Measurements from ENCODE around the gene TBC1D9. TPM values are rescaled to one million over a fixed set of nuclear protein-coding genes. Genes with fewer than 3 reads are reported as not detected.
A peak's percentile ranks its signal among the peaks of the same experiment; 100 is the strongest.

Gene TBC1D9
- total RNA-seq, 1 donor from 2014 or later, result 54.2 TPM

GRCh38 chr4:140729344-140730049 lies 26.7 kb downstream of the TBC1D9 start:
- Mint-ChIP-seq H3K9me3 (no peaks in the 10 kb centered on the region), H3K36me3 (no peaks in the 10 kb centered on the region), H3K4me1 (peaks cover 68% of the 10 kb centered on the region), H3K27ac (peak overlapping the region; percentile 96), H3K27me3 (ENCODE audit: low read depth) (no peaks in the 10 kb centered on the region), H3K4me3 (no peak overlapping the region)
- DNase-seq (ENCODE audit: low spot score in 2 of 2, unreplicated experiment in 2 of 2), result no peak
- no peak for TF ChIP-seq CTCF (IDR thresholded peaks at IDR 0.05; ENCODE audit: unreplicated experiment)

GRCh38 chr4:140726776-140727500 lies 29.2 kb downstream of the TBC1D9 start:
- no peak for DNase-seq (ENCODE audit: low spot score in 2 of 2, unreplicated experiment in 2 of 2)
- TF ChIP-seq CTCF (IDR thresholded peaks at IDR 0.05; ENCODE audit: unreplicated experiment), result no peak
- peak overlapping the region; percentile 96 for H3K27ac Mint-ChIP-seq
- no peaks in the 10 kb centered on the region for H3K9me3 Mint-ChIP-seq
- H3K36me3 Mint-ChIP-seq, result no peaks in the 10 kb centered on the region
- H3K4me1 Mint-ChIP-seq, result peaks cover 62% of the 10 kb centered on the region
- H3K4me3 Mint-ChIP-seq, result peak overlapping the region; percentile 37
- no peaks in the 10 kb centered on the region for H3K27me3 Mint-ChIP-seq (ENCODE audit: low read depth)

- H3K4me3 Mint-ChIP-seq, result no peak overlapping the region
- DNase-seq (ENCODE audit: low spot score in 2 of 2, unreplicated experiment in 2 of 2), result no peak
- peaks cover 75% of the 10 kb centered on the region for H3K4me1 Mint-ChIP-seq
- no peaks in the 10 kb centered on the region for H3K27me3 Mint-ChIP-seq (ENCODE audit: low read depth)
- no peaks in the 10 kb centered on the region for H3K36me3 Mint-ChIP-seq
- H3K9me3 Mint-ChIP-seq, result no peaks in the 10 kb centered on the region
- peak overlapping the region; percentile 94 for H3K27ac Mint-ChIP-seq
- TF ChIP-seq CTCF (IDR thresholded peaks at IDR 0.05; ENCODE audit: unreplicated experiment), result no peak
These were observed 30.6 kb downstream of the TBC1D9 start for GRCh38 chr4:140725556-140725955.

GRCh38 chr4:140724760-140725159 lies 31.4 kb downstream of the TBC1D9 start:
- Mint-ChIP-seq H3K27ac (peak overlapping the region; percentile 94), H3K4me3 (no peak overlapping the region), H3K4me1 (peaks cover 72% of the 10 kb centered on the region), H3K9me3 (no peaks in the 10 kb centered on the region), H3K36me3 (no peaks in the 10 kb centered on the region), H3K27me3 (ENCODE audit: low read depth) (no peaks in the 10 kb centered on the region)
- TF ChIP-seq CTCF (IDR thresholded peaks at IDR 0.05; ENCODE audit: unreplicated experiment), result no peak
- DNase-seq (ENCODE audit: low spot score in 2 of 2, unreplicated experiment in 2 of 2), result no peak

GRCh38 chr4:140720387-140721304 lies 35.5 kb downstream of the TBC1D9 start:
- Mint-ChIP-seq H3K4me1 (peaks cover 72% of the 10 kb centered on the region), H3K36me3 (no peaks in the 10 kb centered on the region), H3K27me3 (ENCODE audit: low read depth) (no peaks in the 10 kb centered on the region), H3K9me3 (no peaks in the 10 kb centered on the region), H3K27ac (peak overlapping the region; percentile 49), H3K4me3 (no peak overlapping the region)
- TF ChIP-seq CTCF (IDR thresholded peaks at IDR 0.05; ENCODE audit: unreplicated experiment), result no peak
- no peak for DNase-seq (ENCODE audit: low spot score in 2 of 2, unreplicated experiment in 2 of 2)

All from mesothelial cell of epicardium (in vitro differentiated cells).